NT2/D1 (cell line): Measurements from ENCODE around the gene LZTR1.

Source experiments
- DNase-seq: peaks from one replicate; pipeline ENCODE4 v3.0.0-alpha.2; 2011; ENCODE audit warnings: low read depth, low spot score
- H3K27me3 ChIP-seq: 2 replicates; pipeline ENCODE4 v1.6.0; 2011; ENCODE audit warnings: mild to moderate bottlenecking; ENCODE audit not compliant: insufficient read length, insufficient read depth
- H3K36me3 ChIP-seq: 2 replicates; pipeline ENCODE4 v1.6.1; 2011; ENCODE audit warnings: mild to moderate bottlenecking, low read length, mixed read lengths; ENCODE audit not compliant: insufficient read depth, insufficient read length
- H3K4me1 ChIP-seq: 2 replicates; pipeline ENCODE4 v1.5.1; 2011; ENCODE audit not compliant: insufficient read depth, insufficient read length
- H3K4me3 ChIP-seq: 2 replicates; pipeline ENCODE4 v1.5.1; 2011; ENCODE audit warnings: low read depth; ENCODE audit not compliant: insufficient read length
- H3K9ac ChIP-seq: 2 replicates; pipeline ENCODE4 v1.6.0; 2011; ENCODE audit warnings: low read depth; ENCODE audit not compliant: insufficient read length
- H3K9me3 ChIP-seq: 2 replicates; pipeline ENCODE4 v1.5.1; 2011; ENCODE audit warnings: mild to moderate bottlenecking, low read length; ENCODE audit not compliant: insufficient read depth
- SUZ12 ChIP-seq: IDR thresholded peaks from 2 replicates; pipeline ENCODE4 v1.6.1; 2011; ENCODE audit not compliant: insufficient read length, insufficient read depth; ENCODE audit errors: extremely low read depth
- YY1 ChIP-seq: IDR thresholded peaks from 2 replicates; pipeline ENCODE4 v1.6.1; 2011; ENCODE audit not compliant: insufficient read length, insufficient read depth
- ZNF274 ChIP-seq: IDR thresholded peaks from 2 replicates; pipeline ENCODE4 v1.6.1; 2011; ENCODE audit warnings: mild to moderate bottlenecking, low read depth, low read length

LZTR1 gene

GRCh38 chr22:20989323-20990138, 7.4 kb downstream of the LZTR1 start:
- Histone ChIP-seq H3K9ac (no peak overlapping the region), H3K9me3 (no peaks in the 10 kb centered on the region), H3K4me1 (no peaks in the 10 kb centered on the region), H3K4me3 (no peak overlapping the region), H3K27me3 (no peaks in the 10 kb centered on the region), H3K36me3 (peaks cover 77% of the 10 kb centered on the region)
- TF ChIP-seq ZNF274: no peak
- no peak for TF ChIP-seq SUZ12
- no peak for TF ChIP-seq YY1
- DNase-seq: no peak

GRCh38 chr22:20990184-20991180, 8.4 kb downstream of the LZTR1 start:
- H3K36me3 ChIP-seq: peaks cover 82% of the 10 kb centered on the region

GRCh38 chr22:20991252-20992055, 9.4 kb downstream of the LZTR1 start:
- TF ChIP-seq YY1 (no peak), SUZ12 (no peak), ZNF274 (no peak)
- Histone ChIP-seq H3K36me3 (peaks cover 84% of the 10 kb centered on the region), H3K27me3 (no peaks in the 10 kb centered on the region), H3K4me3 (no peak overlapping the region), H3K9ac (no peak overlapping the region), H3K9me3 (no peaks in the 10 kb centered on the region), H3K4me1 (no peaks in the 10 kb centered on the region)
- DNase-seq: no peak

More at GRCh38 chr22:20990184-20991180, 8.4 kb downstream of the LZTR1 start:
- no peak overlapping the region for H3K4me3 ChIP-seq
- H3K4me1 ChIP-seq: no peaks in the 10 kb centered on the region
- no peaks in the 10 kb centered on the region for H3K27me3 ChIP-seq
- H3K9me3 ChIP-seq: no peaks in the 10 kb centered on the region
- H3K9ac ChIP-seq: no peak overlapping the region
- DNase-seq: no peak
- TF ChIP-seq ZNF274: no peak
- TF ChIP-seq YY1: no peak
- no peak for TF ChIP-seq SUZ12

- Histone ChIP-seq H3K4me1 (no peaks in the 10 kb centered on the region), H3K36me3 (peaks cover 89% of the 10 kb centered on the region)
- TF ChIP-seq SUZ12: no peak
- TF ChIP-seq YY1: no peak
- TF ChIP-seq ZNF274: no peak
These were observed 10.0 kb downstream of the LZTR1 start for GRCh38 chr22:20992056-20992442.

GRCh38 chr22:20992456-20993303, 10.6 kb downstream of the LZTR1 start:
- no peak for DNase-seq
- Histone ChIP-seq H3K27me3 (no peaks in the 10 kb centered on the region), H3K4me1 (no peaks in the 10 kb centered on the region), H3K9ac (no peak overlapping the region), H3K4me3 (no peak overlapping the region), H3K9me3 (no peaks in the 10 kb centered on the region), H3K36me3 (peaks cover 91% of the 10 kb centered on the region)
- TF ChIP-seq ZNF274: no peak
- no peak for TF ChIP-seq SUZ12
- no peak for TF ChIP-seq YY1

More at GRCh38 chr22:20992056-20992442, 10.0 kb downstream of the LZTR1 start:
- no peaks in the 10 kb centered on the region for H3K9me3 ChIP-seq
- H3K9ac ChIP-seq: no peak overlapping the region
- no peaks in the 10 kb centered on the region for H3K27me3 ChIP-seq
- no peak for DNase-seq
- no peak overlapping the region for H3K4me3 ChIP-seq

GRCh38 chr22:20993304-20994127, 11.4 kb downstream of the LZTR1 start:
- Histone ChIP-seq H3K4me1 (no peaks in the 10 kb centered on the region), H3K27me3 (no peaks in the 10 kb centered on the region), H3K9me3 (no peaks in the 10 kb centered on the region), H3K4me3 (no peak overlapping the region), H3K36me3 (peaks cover 91% of the 10 kb centered on the region), H3K9ac (no peak overlapping the region)
- DNase-seq: no peak
- TF ChIP-seq YY1 (no peak), ZNF274 (no peak), SUZ12 (no peak)
